AG09309 (cell line): Measurements from ENCODE around the gene ICAM1.
A peak's percentile ranks its signal among the peaks of the same experiment; 100 is the strongest.

Experiments
- DNase-seq: peaks from one replicate; pipeline ENCODE4 v3.0.0-alpha.2; 2010; ENCODE audit warnings: low read depth
- H3K4me3 ChIP-seq: 2 replicates; pipeline ENCODE4 v1.5.1; 2011; ENCODE audit warnings: mild to moderate bottlenecking, low read depth, low read length, moderate library complexity; ENCODE audit not compliant: control insufficient read depth
- CTCF ChIP-seq: IDR thresholded peaks from 2 replicates; pipeline ENCODE4 v1.5.1; 2011; ENCODE audit warnings: mild to moderate bottlenecking, low read depth, low read length, inconsistent platforms; ENCODE audit not compliant: insufficient read depth, control insufficient read depth; ENCODE audit errors: missing control alignments

ICAM1 gene

GRCh38 chr19:10329555-10329954 is 58.6 kb downstream of the ICAM1 start:
- no peak for TF ChIP-seq CTCF
- DNase-seq, result no peak
- no peak overlapping the region for H3K4me3 ChIP-seq

- DNase-seq, result no peak
- H3K4me3 ChIP-seq, result peak overlapping the region; percentile 86
- TF ChIP-seq CTCF, result peak; percentile 24
These were observed 61.4 kb downstream of the ICAM1 start for GRCh38 chr19:10332158-10332964.

- TF ChIP-seq CTCF, result no peak
- H3K4me3 ChIP-seq, result peak within 1 kb of the TSS; percentile 86
These were observed 62.2 kb downstream of the ICAM1 start, which contains the start of gene RAVER1 for GRCh38 chr19:10332965-10333757. TSS of gene RAVER1 (minus strand) at chr19:10333529. CDS start at chr19:10333507, 22 bp downstream.

GRCh38 chr19:10333758-10334587 is 63.1 kb downstream of the ICAM1 start:
- no peak for DNase-seq
- TF ChIP-seq CTCF, result no peak
- peak overlapping the region; percentile 86 for H3K4me3 ChIP-seq

More at GRCh38 chr19:10332965-10333757, 62.2 kb downstream of the ICAM1 start, which contains the start of gene RAVER1:
- peak; percentile 86 for DNase-seq

- DNase-seq, result peak; percentile 76
- peak; percentile 15 for TF ChIP-seq CTCF
- peak overlapping the region; percentile 86 for H3K4me3 ChIP-seq
These were observed 63.9 kb downstream of the ICAM1 start for GRCh38 chr19:10334588-10335351.
